Measurements from ENCODE around the gene POU6F2. TPM values are rescaled to one million over a fixed set of nuclear protein-coding genes. Genes with fewer than 3 reads are reported as not detected.

The POU6F2 gene
- total RNA-seq, 6 experiments from 2014 or later: 0.12 to 2.1 (median 0.64) TPM; not detected in 2

- WGBS (ENCODE audit: insufficient coverage, low coverage, low lambda C conversion rate, missing lambda C conversion rate): 86% methylated on average over 2 of the region's 2 CpGs
- Histone ChIP-seq H3K27ac (no peak overlapping the region), H3K9me3 (no peaks in the 10 kb centered on the region), H3K27me3 (no peaks in the 10 kb centered on the region), H3K4me1 (no peaks in the 10 kb centered on the region), H3K36me3 (no peaks in the 10 kb centered on the region), H3K4me3 (no peak overlapping the region)
- no peak for DNase-seq
- no peak for TF ChIP-seq POLR2A (IDR thresholded peaks at IDR 0.05)
- TF ChIP-seq CTCF (IDR thresholded peaks at IDR 0.05): no peak
- ATAC-seq: no peak
- intact Hi-C loops (cut with DNase I): no loop called here
Measured at GRCh38 chr7:39338716-39339115, 361.0 kb downstream of the POU6F2 start.

- Histone ChIP-seq H3K4me3 (no peak overlapping the region), H3K4me1 (no peaks in the 10 kb centered on the region), H3K27me3 (no peaks in the 10 kb centered on the region), H3K27ac (no peak overlapping the region), H3K36me3 (no peaks in the 10 kb centered on the region), H3K9me3 (no peaks in the 10 kb centered on the region)
- no peak for TF ChIP-seq CTCF (IDR thresholded peaks at IDR 0.05)
- TF ChIP-seq POLR2A (IDR thresholded peaks at IDR 0.05): no peak
- intact Hi-C loops (cut with DNase I): no loop called here
- DNase-seq: no peak
- WGBS (ENCODE audit: insufficient coverage, low coverage, low lambda C conversion rate, missing lambda C conversion rate): 78% methylated on average over 10 of the region's 10 CpGs
- no peak for ATAC-seq
Measured at GRCh38 chr7:39339591-39339990, 361.9 kb downstream of the POU6F2 start.

- DNase-seq: no peak
- H3K9me3 ChIP-seq: no peaks in the 10 kb centered on the region
- TF ChIP-seq CTCF (IDR thresholded peaks at IDR 0.05) (no peak), POLR2A (IDR thresholded peaks at IDR 0.05) (no peak)
- intact Hi-C loops (cut with DNase I): no loop called here
- peak in 1 of 4 donors; percentile 44 for ATAC-seq
- no peaks in the 10 kb centered on the region for H3K4me1 ChIP-seq
- no peaks in the 10 kb centered on the region for H3K27me3 ChIP-seq
- no peaks in the 10 kb centered on the region for H3K36me3 ChIP-seq
- WGBS (ENCODE audit: insufficient coverage, low coverage, low lambda C conversion rate, missing lambda C conversion rate): 73% methylated on average over 5 of the region's 5 CpGs
- H3K4me3 ChIP-seq: no peak overlapping the region
- H3K27ac ChIP-seq: no peak overlapping the region
Measured at GRCh38 chr7:39341083-39341482, 363.4 kb downstream of the POU6F2 start.

- intact Hi-C loops (cut with DNase I): no loop called here
- H3K4me3 ChIP-seq: no peak overlapping the region
- no peak for ATAC-seq
- TF ChIP-seq POLR2A (IDR thresholded peaks at IDR 0.05) (no peak), CTCF (IDR thresholded peaks at IDR 0.05) (no peak)
- H3K27me3 ChIP-seq: no peaks in the 10 kb centered on the region
- H3K27ac ChIP-seq: no peak overlapping the region
- DNase-seq: no peak
- no peaks in the 10 kb centered on the region for H3K4me1 ChIP-seq
- H3K9me3 ChIP-seq: no peaks in the 10 kb centered on the region
- H3K36me3 ChIP-seq: no peaks in the 10 kb centered on the region
- WGBS (ENCODE audit: insufficient coverage, low coverage, low lambda C conversion rate, missing lambda C conversion rate): 45% methylated on average over 3 of the region's 3 CpGs
Measured at GRCh38 chr7:39342763-39343162, 365.1 kb downstream of the POU6F2 start.

All from right lobe of liver (tissue), 6 donors.